AG10803 (cell line): Measurements from ENCODE around the gene TBXAS1.
A peak's percentile ranks its signal among the peaks of the same experiment; 100 is the strongest.
"Not testable (repeated sequence)": the region's sequence is repeated elsewhere in the genome, so short reads cannot be mapped to it uniquely, and the experiment has no call there.

Experiments
- DNase-seq: peaks from one replicate; pipeline ENCODE4 v3.0.0; 2010; ENCODE audit warnings: low read depth
- H3K4me3 ChIP-seq: 2 replicates; pipeline ENCODE4 v1.5.1; 2011; ENCODE audit warnings: mild to moderate bottlenecking, low read length, control low read depth
- TF ChIP-seq, protein P1 (sequence below): conservative IDR thresholded peaks from 2 replicates; pipeline ENCODE4 v1.5.1; 2011; ENCODE audit warnings: mild to moderate bottlenecking, low read length, control low read depth, inconsistent platforms

Gene TBXAS1

DNA sequence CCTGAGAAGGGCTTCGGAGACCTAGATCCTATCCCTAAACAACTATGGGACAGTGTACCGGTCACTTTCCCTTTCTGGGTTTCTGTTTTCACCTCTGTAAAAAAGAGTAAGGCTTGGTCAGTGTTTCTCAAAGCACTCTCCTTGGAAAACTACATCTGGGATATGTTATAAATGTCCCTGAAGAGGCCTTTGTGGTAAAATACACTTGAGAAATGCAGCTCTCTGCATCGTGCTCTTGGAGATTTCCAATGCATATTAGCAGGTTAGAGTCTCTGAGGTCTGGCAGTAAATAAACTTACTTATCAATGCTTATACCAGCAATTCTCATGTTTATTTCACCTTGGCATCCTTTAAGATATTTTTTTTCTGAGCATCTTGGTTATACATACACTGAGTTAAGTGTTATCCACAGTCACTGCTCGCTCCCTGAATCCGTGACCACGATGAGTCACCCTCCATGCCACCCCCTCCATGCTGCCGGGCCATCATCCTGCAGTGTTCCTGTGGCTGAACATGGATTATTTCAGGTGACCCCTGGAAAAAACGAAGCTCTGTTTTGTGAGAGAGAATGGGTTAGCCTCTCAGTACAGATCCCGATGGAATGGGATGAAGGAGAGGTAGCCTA lies 3.3 kb upstream of the TBXAS1 start:
- TF ChIP-seq, protein P1, sequence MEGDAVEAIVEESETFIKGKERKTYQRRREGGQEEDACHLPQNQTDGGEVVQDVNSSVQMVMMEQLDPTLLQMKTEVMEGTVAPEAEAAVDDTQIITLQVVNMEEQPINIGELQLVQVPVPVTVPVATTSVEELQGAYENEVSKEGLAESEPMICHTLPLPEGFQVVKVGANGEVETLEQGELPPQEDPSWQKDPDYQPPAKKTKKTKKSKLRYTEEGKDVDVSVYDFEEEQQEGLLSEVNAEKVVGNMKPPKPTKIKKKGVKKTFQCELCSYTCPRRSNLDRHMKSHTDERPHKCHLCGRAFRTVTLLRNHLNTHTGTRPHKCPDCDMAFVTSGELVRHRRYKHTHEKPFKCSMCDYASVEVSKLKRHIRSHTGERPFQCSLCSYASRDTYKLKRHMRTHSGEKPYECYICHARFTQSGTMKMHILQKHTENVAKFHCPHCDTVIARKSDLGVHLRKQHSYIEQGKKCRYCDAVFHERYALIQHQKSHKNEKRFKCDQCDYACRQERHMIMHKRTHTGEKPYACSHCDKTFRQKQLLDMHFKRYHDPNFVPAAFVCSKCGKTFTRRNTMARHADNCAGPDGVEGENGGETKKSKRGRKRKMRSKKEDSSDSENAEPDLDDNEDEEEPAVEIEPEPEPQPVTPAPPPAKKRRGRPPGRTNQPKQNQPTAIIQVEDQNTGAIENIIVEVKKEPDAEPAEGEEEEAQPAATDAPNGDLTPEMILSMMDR = no peak
- DNase-seq = peak; percentile 29
- no peak overlapping the region for H3K4me3 ChIP-seq

GRCh38 chr7:139827042-139827441 lies 2.0 kb upstream of the TBXAS1 start:
- TF ChIP-seq, protein P1 = no peak
- H3K4me3 ChIP-seq = no peak overlapping the region
- DNase-seq = no peak

- no peak overlapping the region for H3K4me3 ChIP-seq
- no peak for DNase-seq
- TF ChIP-seq, protein P1 = no peak
These were observed 618 bp upstream of the TBXAS1 start for GRCh38 chr7:139828446-139828845.

GRCh38 chr7:139829775-139830117 lies 682 bp downstream of the TBXAS1 start:
- TF ChIP-seq, protein P1 = no peak
- no peak overlapping the region for H3K4me3 ChIP-seq
- DNase-seq = no peak

DNA sequence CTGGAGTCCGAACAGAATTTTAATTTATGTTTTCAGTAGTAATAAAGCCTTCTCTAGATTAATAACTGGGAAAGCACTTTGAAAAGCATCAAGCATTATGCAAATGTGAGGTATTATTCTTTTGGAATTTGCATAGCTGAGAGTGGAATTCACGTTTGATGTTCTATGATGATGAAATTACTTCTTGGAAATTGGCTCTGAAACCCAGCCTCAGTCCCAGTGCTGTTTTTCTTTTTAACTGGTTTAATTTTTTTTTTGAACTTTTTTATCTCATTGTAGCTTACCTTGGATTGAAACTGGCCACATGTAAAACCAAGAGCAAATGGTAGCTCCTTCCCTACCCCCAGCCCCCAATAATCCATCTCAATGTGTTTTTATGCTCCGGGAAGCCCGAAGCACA lies 1.2 kb downstream of the TBXAS1 start:
- no peak for DNase-seq
- no peak overlapping the region for H3K4me3 ChIP-seq
- TF ChIP-seq, protein P1 = no peak

DNA sequence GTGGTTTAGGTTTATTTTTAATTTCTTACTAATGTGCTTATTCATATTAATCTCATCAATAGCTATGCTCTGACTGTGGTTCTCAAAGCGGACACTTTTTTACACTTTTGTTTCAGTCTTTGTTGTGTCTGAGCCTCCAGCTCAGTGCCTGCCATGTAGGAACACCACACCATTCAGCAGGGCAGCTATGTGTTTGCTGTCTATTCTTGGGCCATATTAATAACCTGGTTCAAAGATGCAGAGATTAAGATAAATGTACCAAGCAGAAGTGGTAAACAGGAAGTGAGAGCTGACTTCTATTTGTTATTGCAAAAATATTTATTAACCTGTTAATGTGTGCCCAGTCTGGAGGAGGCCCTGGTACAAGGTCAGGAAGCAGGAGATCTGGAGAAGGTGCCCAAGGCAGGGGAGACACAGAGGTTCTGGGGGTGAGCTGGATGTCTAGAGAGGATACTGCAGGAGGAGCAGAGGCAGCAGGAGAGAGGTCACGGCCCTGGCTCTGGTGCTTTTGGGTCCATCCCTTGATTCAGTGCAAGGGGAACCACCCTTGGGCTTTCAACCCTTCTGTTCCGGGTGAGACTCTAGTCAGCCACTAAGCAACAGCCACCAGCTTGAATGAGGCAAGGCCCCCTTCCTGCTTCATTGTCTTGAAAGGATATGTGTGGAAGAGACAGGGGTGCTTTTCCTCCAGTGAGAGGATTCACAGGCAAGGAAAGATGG lies 1.9 kb downstream of the TBXAS1 start:
- no peak for DNase-seq

DNA sequence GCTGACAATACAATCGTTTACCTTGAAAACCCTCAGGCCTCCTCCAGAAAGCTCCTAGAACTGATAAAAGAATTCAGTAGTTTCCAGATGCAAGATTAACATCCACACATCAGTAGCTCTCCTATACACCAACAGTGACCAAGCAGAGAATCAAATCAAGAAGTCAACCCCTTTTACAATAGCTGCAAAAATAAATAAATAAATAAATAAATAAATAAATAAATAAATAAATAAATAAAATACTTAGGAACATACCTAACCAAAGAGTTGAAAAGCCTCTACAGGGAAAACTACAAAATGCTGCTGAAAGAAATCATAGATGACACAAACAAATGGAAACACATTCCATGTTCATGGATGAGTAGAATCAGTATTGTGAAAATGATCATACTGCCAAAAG lies 6.8 kb downstream of the TBXAS1 start:
- DNase-seq, H3K4me3 ChIP-seq: not testable (repeated sequence)

More for the DNA sequence above, 1.9 kb downstream of the TBXAS1 start:
- TF ChIP-seq, protein P1 = no peak
- H3K4me3 ChIP-seq = no peak overlapping the region

DNA sequence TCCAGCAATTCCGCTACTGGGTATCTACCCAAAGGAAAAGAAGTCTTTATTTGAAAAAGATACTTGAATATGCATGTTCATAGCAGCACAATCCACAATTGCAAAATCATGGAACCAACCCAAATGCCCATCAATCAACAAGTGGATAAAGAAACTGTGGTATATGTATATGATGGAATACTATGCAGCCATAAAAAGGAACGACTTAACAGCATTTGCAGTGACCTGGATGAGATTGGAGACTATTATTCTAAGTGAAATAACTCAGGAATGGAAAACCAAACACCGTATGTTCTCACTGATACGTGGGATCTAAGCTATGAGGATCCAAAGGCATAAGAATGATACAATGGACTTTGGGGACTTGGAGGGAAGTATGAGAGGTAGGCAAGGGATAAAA lies 8.2 kb downstream of the TBXAS1 start:
- DNase-seq = not testable (repeated sequence)

More for the DNA sequence above, 8.2 kb downstream of the TBXAS1 start:
- H3K4me3 ChIP-seq = not testable (repeated sequence)
